Fibroblast of gingiva (primary cell): ENCODE results near the gene MINAR1.

Experiments
- DNase-seq: peaks from one replicate; pipeline ENCODE4 v3.0.0-alpha.2; 2011; ENCODE audit warnings: low read depth

MINAR1 gene

GRCh38 chr15:79463043-79463780 lies 31.1 kb downstream of the MINAR1 start:
- no peak for DNase-seq

GRCh38 chr15:79463781-79464270 lies 31.7 kb downstream of the MINAR1 start:
- no peak for DNase-seq

GRCh38 chr15:79466488-79466887 lies 34.4 kb downstream of the MINAR1 start:
- no peak for DNase-seq

GRCh38 chr15:79467865-79468586 lies 35.9 kb downstream of the MINAR1 start:
- DNase-seq: no peak

GRCh38 chr15:79472446-79472845 lies 40.3 kb downstream of the MINAR1 start:
- DNase-seq: no peak

- peak; percentile 32 for DNase-seq
Measured at GRCh38 chr15:79474252-79474651, 42.1 kb downstream of the MINAR1 start.

GRCh38 chr15:79475306-79475705 lies 43.2 kb downstream of the MINAR1 start:
- DNase-seq: peak; percentile 25

- DNase-seq: no peak
Measured at GRCh38 chr15:79478108-79478507, 46.0 kb downstream of the MINAR1 start.

- DNase-seq: no peak
Measured at GRCh38 chr15:79479616-79480015, 47.5 kb downstream of the MINAR1 start.

- DNase-seq: no peak
Measured at GRCh38 chr15:79481793-79482192, 49.7 kb downstream of the MINAR1 start.
